Astrocyte of the cerebellum (primary cell): ENCODE results near the gene KIFC3.
"Not testable (repeated sequence)": the region's sequence is repeated elsewhere in the genome, so short reads cannot be mapped to it uniquely, and the experiment has no call there.

Experiments
- DNase-seq: peaks from one replicate; pipeline ENCODE4 v3.0.0-alpha.2; 2011; ENCODE audit warnings: low read depth
- H3K4me3 ChIP-seq: 2 replicates; pipeline ENCODE4 v1.5.1; 2011; ENCODE audit warnings: mild to moderate bottlenecking, low read depth, low read length, moderate library complexity
- CTCF ChIP-seq: IDR thresholded peaks from 2 replicates; pipeline ENCODE4 v1.5.1; 2012; ENCODE audit warnings: low read length, low read depth, moderate library complexity, mild to moderate bottlenecking; ENCODE audit errors: missing control alignments
- in situ Hi-C: cut with HindIII; loops from 2 replicates; pipeline ENCODE4 v1.10.0; 2017; ENCODE audit warnings: low sequenced_read_pairs

The KIFC3 gene

GRCh38 chr16:57802341-57803133, at the start of gene KIFC3:
Gene KIFC3, minus strand, starts transcription at chr16:57802491. Its CDS starts 4,248 bp downstream, at chr16:57798243.
- in situ Hi-C loops: no loop called here
- H3K4me3 ChIP-seq: peak within 1 kb of the TSS; percentile 68

GRCh38 chr16:57848181-57848580, 45.9 kb upstream of the KIFC3 start:
- no peak for TF ChIP-seq CTCF
- in situ Hi-C loops: loop anchor here (5.0 kb wide), 1 partner anchor 51 kb away; no protein-coding TSS in a partner anchor

More at GRCh38 chr16:57802341-57803133, at the start of gene KIFC3:
- TF ChIP-seq CTCF: no peak
- no peak for DNase-seq

GRCh38 chr16:57846931-57847330, 44.6 kb upstream of the KIFC3 start:
- H3K4me3 ChIP-seq, DNase-seq: not testable (repeated sequence)
- in situ Hi-C loops: loop anchor here (5.0 kb wide), 1 partner anchor 50 kb away; no protein-coding TSS in a partner anchor

More at GRCh38 chr16:57848181-57848580, 45.9 kb upstream of the KIFC3 start:
- H3K4me3 ChIP-seq: no peak overlapping the region
- no peak for DNase-seq

GRCh38 chr16:57846078-57846697, 43.9 kb upstream of the KIFC3 start:
- no peak overlapping the region for H3K4me3 ChIP-seq
- in situ Hi-C loops: loop anchor here (5.0 kb wide), 1 partner anchor 49 kb away; no protein-coding TSS in a partner anchor
- DNase-seq: no peak
- no peak for TF ChIP-seq CTCF

- no peak for DNase-seq
- TF ChIP-seq CTCF: no peak
- in situ Hi-C loops: loop anchor here (5.0 kb wide), 1 partner anchor 48 kb away; no protein-coding TSS in a partner anchor
- H3K4me3 ChIP-seq: no peak overlapping the region
Measured at GRCh38 chr16:57845115-57845514, 42.8 kb upstream of the KIFC3 start.

- no peak overlapping the region for H3K4me3 ChIP-seq
- DNase-seq: no peak
- no peak for TF ChIP-seq CTCF
- in situ Hi-C loops: loop anchor here (5.0 kb wide), 1 partner anchor 47 kb away; no protein-coding TSS in a partner anchor
Measured at GRCh38 chr16:57844416-57845030, 42.2 kb upstream of the KIFC3 start.
